Spleen (tissue), 11 donors: ENCODE measurements around the gene SSH2. TPM values are rescaled to one million over a fixed set of nuclear protein-coding genes. Genes with fewer than 3 reads are reported as not detected.

Source experiments
- DNase-seq: peaks from one replicate; pipeline ENCODE4 v3.0.0-alpha.2; 2020
- H3K27ac ChIP-seq, 8 donors: fragments of 200-600 bp; sonication (generic) in 7 of 8; 1 replicate in 4 of 8; 2 replicates in 4 of 8; pipeline versions ENCODE4 v1.5.0 to v1.8.0; 2016 to 2021; ENCODE audit warnings: inconsistent platforms in 4 of 8, mild to moderate bottlenecking in 4 of 8, moderate library complexity in 1 of 8
- H3K27me3 ChIP-seq, 7 donors: fragments of 200-600 bp; sonication (generic) in 6 of 7; replicated peaks in 1 of 7; 1 replicate in 4 of 7; 2 replicates in 3 of 7; pipeline versions ENCODE4 v1.5.0 to v1.8.0; 2016 to 2021; ENCODE audit warnings: inconsistent platforms in 3 of 7, mild to moderate bottlenecking in 1 of 7
- H3K36me3 ChIP-seq, 6 donors: fragments of 200-600 bp; sonication (generic) in 5 of 6; 1 replicate in 4 of 6; 2 replicates in 2 of 6; pipeline versions ENCODE4 v1.5.0 to v1.8.0; 2016 to 2021; ENCODE audit warnings: inconsistent platforms in 2 of 6
- H3K4me1 ChIP-seq, 6 donors: fragments of 200-600 bp; sonication (generic) in 5 of 6; 1 replicate in 3 of 6; 2 replicates in 3 of 6; pipeline versions ENCODE4 v1.5.0 to v1.8.0; 2016 to 2021; ENCODE audit warnings: inconsistent platforms in 3 of 6
- H3K4me3 ChIP-seq, 8 donors: fragments of 200-600 bp; sonication (generic) in 7 of 8; 1 replicate in 4 of 8; 2 replicates in 4 of 8; pipeline versions ENCODE4 v1.5.0 to v1.8.0; 2016 to 2021; ENCODE audit warnings: inconsistent platforms in 4 of 8, mild to moderate bottlenecking in 4 of 8, moderate library complexity in 2 of 8
- H3K9me3 ChIP-seq, 8 donors: fragments of 200-600 bp; sonication (generic) in 7 of 8; 1 replicate in 4 of 8; 2 replicates in 4 of 8; pipeline versions ENCODE4 v1.5.0 to v1.8.0; 2016 to 2021; ENCODE audit warnings: inconsistent platforms in 4 of 8
- CTCF ChIP-seq, 11 experiments: fragments of 200-600 bp in 7 of 11; fragments of 450-650 bp in 4 of 11; sonication (generic) in 4 of 11; IDR thresholded peaks in 8 of 11; conservative IDR thresholded peaks in 3 of 11; 1 replicate in 7 of 11; 2 replicates in 4 of 11; pipeline versions ENCODE4 v1.4.0 to v1.8.0; 2016 to 2021; ENCODE audit warnings: antibody characterized with exemption in 11 of 11, inconsistent platforms in 4 of 11, mild to moderate bottlenecking in 1 of 11
- POLR2A ChIP-seq, 3 donors: fragments of 450-650 bp; IDR thresholded peaks; one replicate each; pipeline ENCODE4 v1.5.1; 2017; ENCODE audit warnings: antibody characterized with exemption in 3 of 3, mild to moderate bottlenecking in 1 of 3
- POLR2AphosphoS5 ChIP-seq, 3 donors: sonication (generic); formaldehyde crosslinking; IDR thresholded peaks; one replicate each; pipeline ENCODE4 v1.5.1; 2017; ENCODE audit warnings: antibody characterized with exemption in 3 of 3
- WGBS, 5 donors: extraction: QIAGEN DNeasy Blood & Tissue Kit in 3 of 5; methylation state at CpG; one replicate each; pipeline versions ENCODE4 v1.1.5 to v1.1.7; 2013 to 2018; 5-methylcytosine and 5-hydroxymethylcytosine counted together
- intact Hi-C: fragments of 100-400 bp; cut with DNase I; formaldehyde crosslinking; loops from one replicate; pipeline ENCODE4 v1.15.0; 2023; ENCODE audit warnings: low total_unique reads
- polyA plus RNA-seq, 3 donors: library from polyadenylated mRNA; stranded (reverse); fragments of 200-250 nt; gene quantifications; one replicate each; pipeline ENCODE4 v1.2.1, GENCODE V29; 2013
- total RNA-seq, 7 donors: library from RNA; depleted of rRNA in 3 of 7; stranded (reverse); fragments of >200 nt in 3 of 7; fragmentation: NEBNext Ultra II Directional in 4 of 7; extraction: Animal tissue kit (Norgen Biotek cat#: 25700) in 4 of 7; gene quantifications; one replicate each; pipeline versions ENCODE4 v1.1.0 to v1.2.1, GENCODE V29; 2016 to 2021
- donor health status: healthy with polysubstance abuse.
- donor health status: DM: no; HTN: no; CAD: no; lungs with moderate emphysema.
- donor health status: DM: no; HTN: no; CAD: no.
- donor health status: Bipolar disorder and iron deficiency.
- donor health status: healthy.
- donor health status: DM: no; HTN: no; CAD: no.
- donor health status: DM: yes; HTN: yes; CAD: no.

Gene SSH2
- total and polyA plus RNA-seq, 10 donors = 15.9 to 182 (median 113) TPM

GRCh38 chr17:29589524-29590410 lies 340.3 kb downstream of the SSH2 start, which contains the start of gene GIT1:
Gene GIT1, minus strand, starts transcription at chr17:29589648. Its CDS starts 270 bp downstream, at chr17:29589378.
- Histone ChIP-seq H3K36me3 (no peaks in the 10 kb centered on the region), H3K9me3 (no peaks in the 10 kb centered on the region), H3K4me1 (peaks cover 62 to 90% (median 83%) of the 10 kb centered on the region in 6 donors), H3K27ac (peak within 1 kb of the TSS; percentile 72 to 89 (median 84)), H3K27me3 (peaks cover 0 to 32% (median 5%) of the 10 kb centered on the region in 7 donors), H3K4me3 (peak within 1 kb of the TSS; percentile 65 to 95 (median 80))
- intact Hi-C loops = loop anchor here (2.0 kb wide), 1 partner anchor 25 kb away; no protein-coding TSS in a partner anchor
- DNase-seq = peak; percentile 97
- 4 to 10% (median 6%) methylated on average over 31 to 70 of the region's 70 CpGs for WGBS, 5 donors
- TF ChIP-seq POLR2AphosphoS5 (IDR thresholded peaks at IDR 0.05) = peak; percentile 77 to 85 (median 80)
- TF ChIP-seq POLR2A (IDR thresholded peaks at IDR 0.05) = peak in 2 of 3 donors; percentile 13 to 64
- TF ChIP-seq CTCF (IDR thresholded peaks at IDR 0.05 in 8 of 11, conservative IDR thresholded peaks at IDR 0.05 in 3 of 11) = peak in 4 of 11 experiments; percentile 31 to 51 (median 34)

GRCh38 chr17:29588562-29589411 lies 341.2 kb downstream of the SSH2 start:
- WGBS, 5 donors = 0 to 2% (median 1%) methylated on average over 7 to 72 of the region's 72 CpGs
- no peaks in the 10 kb centered on the region for H3K36me3 ChIP-seq
- H3K27ac ChIP-seq = peak overlapping the region; percentile 63 to 88 (median 80)
- intact Hi-C loops = no loop called here
- TF ChIP-seq POLR2AphosphoS5 (IDR thresholded peaks at IDR 0.05) (peak; percentile 34 to 70 (median 62)), CTCF (IDR thresholded peaks at IDR 0.05 in 8 of 11, conservative IDR thresholded peaks at IDR 0.05 in 3 of 11) (no peak), POLR2A (IDR thresholded peaks at IDR 0.05) (no peak)
- peak; percentile 90 for DNase-seq
- peaks cover 69 to 90% (median 85%) of the 10 kb centered on the region in 6 donors for H3K4me1 ChIP-seq
- no peaks in the 10 kb centered on the region for H3K9me3 ChIP-seq
- H3K4me3 ChIP-seq = peak overlapping the region; percentile 65 to 95 (median 80)
- peaks cover 0 to 23% (median 3%) of the 10 kb centered on the region in 7 donors for H3K27me3 ChIP-seq

- Histone ChIP-seq H3K27me3 (peaks cover 0 to 19% (median 0%) of the 10 kb centered on the region in 7 donors), H3K4me1 (peaks cover 69 to 93% (median 84%) of the 10 kb centered on the region in 6 donors), H3K9me3 (no peaks in the 10 kb centered on the region), H3K4me3 (peak overlapping the region; percentile 65 to 95 (median 80)), H3K36me3 (peaks cover 0 to 5% (median 2%) of the 10 kb centered on the region in 6 donors), H3K27ac (peak overlapping the region; percentile 63 to 88 (median 80))
- no peak for DNase-seq
- intact Hi-C loops = no loop called here
- WGBS, 5 donors = 9 to 26% (median 22%) methylated on average over 5 to 8 of the region's 8 CpGs
- TF ChIP-seq POLR2AphosphoS5 (IDR thresholded peaks at IDR 0.05) (no peak), CTCF (IDR thresholded peaks at IDR 0.05 in 8 of 11, conservative IDR thresholded peaks at IDR 0.05 in 3 of 11) (no peak), POLR2A (IDR thresholded peaks at IDR 0.05) (no peak)
Observed at GRCh38 chr17:29588017-29588561, 341.9 kb downstream of the SSH2 start.
